Caco-2 (cell line): ENCODE results near the gene AQP6. TPM values are rescaled to one million over a fixed set of nuclear protein-coding genes. Genes with fewer than 3 reads are reported as not detected.

ENCODE experiments used
- Bru-seq: library from RNA; stranded (reverse); fragments of 400-500 nt; gene quantifications from one replicate; lab custom pipeline; 2021; lab: Mats Ljungman, UMichigan
- BruChase-seq, 2 experiments: library from RNA; stranded (reverse); fragments of 400-500 nt; gene quantifications; one replicate each; lab custom pipeline; 2021; lab: Mats Ljungman, UMichigan
- BruUV-seq: library from RNA; stranded (reverse); fragments of 400-500 nt; replicated peaks from 2 replicates; lab custom pipeline; 2021; lab: Mats Ljungman, UMichigan
- CTCF ChIA-PET: fragments of 300-600 bp; sonication (Branson Sonifier 250); formaldehyde crosslinking; loops from one replicate; lab custom pipeline; 2022; ENCODE audit warnings: antibody characterized with exemption; lab: Charles Lee
- POLR2A ChIA-PET: fragments of 300-600 bp; sonication (Branson Sonifier 250); formaldehyde crosslinking; loops from one replicate; lab custom pipeline; 2022; ENCODE audit warnings: antibody characterized with exemption; lab: Charles Lee
- DNase-seq, 2 experiments: peaks; one replicate each; pipeline versions ENCODE4 v3.0.0 to v3.0.0-alpha.2; 2020 to 2022
- H3K27me3 ChIP-seq: replicated peaks from 2 replicates; pipeline ENCODE4 v1.6.0; 2011; ENCODE audit warnings: low read length; ENCODE audit not compliant: control insufficient read depth, insufficient read depth
- H3K36me3 ChIP-seq: 2 replicates; pipeline ENCODE4 v1.5.1; 2011; ENCODE audit warnings: low read length; ENCODE audit not compliant: control insufficient read depth, insufficient read depth
- H3K4me1 ChIP-seq: fragments of 250-450 bp; sonication (Bioruptor Pico); 2 replicates; pipeline ENCODE4 v1.5.1; 2020; ENCODE audit warnings: mild to moderate bottlenecking
- H3K4me3 ChIP-seq: 2 replicates; pipeline ENCODE4 v1.5.1; 2011; ENCODE audit warnings: low read depth, mild to moderate bottlenecking, control low read depth, low read length
- H3K9me3 ChIP-seq: fragments of 250-450 bp; sonication (Bioruptor Pico); 2 replicates; pipeline ENCODE4 v1.5.1; 2020; ENCODE audit warnings: mild to moderate bottlenecking, moderate library complexity
- H3K27ac Mint-ChIP-seq: one replicate; pipeline ENCODE4 v1.8.0; 2022; ENCODE audit warnings: mixed read lengths; ENCODE audit not compliant: unreplicated experiment
- H3K27me3 Mint-ChIP-seq: one replicate; pipeline ENCODE4 v1.8.0; 2022; ENCODE audit warnings: mixed read lengths; ENCODE audit not compliant: insufficient read depth, unreplicated experiment
- H3K36me3 Mint-ChIP-seq: one replicate; pipeline ENCODE4 v1.8.0; 2022; ENCODE audit warnings: mild to moderate bottlenecking, mixed read lengths; ENCODE audit not compliant: insufficient read depth, unreplicated experiment
- H3K4me1 Mint-ChIP-seq: one replicate; pipeline ENCODE4 v1.8.0; 2022; ENCODE audit warnings: low read depth, mixed read lengths; ENCODE audit not compliant: unreplicated experiment
- H3K4me3 Mint-ChIP-seq: one replicate; pipeline ENCODE4 v1.8.0; 2022; ENCODE audit warnings: mild to moderate bottlenecking, moderate library complexity, mixed read lengths; ENCODE audit not compliant: unreplicated experiment
- H3K9me3 Mint-ChIP-seq: one replicate; pipeline ENCODE4 v1.8.0; 2022; ENCODE audit warnings: mixed read lengths; ENCODE audit not compliant: unreplicated experiment
- intact Hi-C: fragments of 100-400 bp; cut with micrococcal nuclease; formaldehyde crosslinking; loops from one replicate; pipeline ENCODE4 v1.10.0; 2022; ENCODE audit not compliant: unreplicated experiment
- long read RNA-seq: library from polyadenylated mRNA; stranded (forward); transcript quantifications from one replicate; pipeline ENCODE4 v2.0.0, GENCODE V29; 2022
- total RNA-seq: library from RNA; stranded (reverse); gene quantifications from 2 replicates; pipeline ENCODE4 v1.2.3, GENCODE V29; 2022
- TF ChIP-seq, protein P1 (sequence below), 2 experiments: fragments of 200-600 bp in 1 of 2; IDR thresholded peaks; 1 replicate in 1 of 2; 2 replicates in 1 of 2; pipeline versions ENCODE4 v1.5.1 to v1.8.0; 2011 to 2022; ENCODE audit warnings: antibody characterized with exemption in 1 of 2, control low read depth in 1 of 2, inconsistent platforms in 1 of 2, low read depth in 1 of 2, low read length in 1 of 2, mild to moderate bottlenecking in 1 of 2, moderate library complexity in 1 of 2; ENCODE audit not compliant: insufficient read depth in 1 of 2, severe bottlenecking in 1 of 2, unreplicated experiment in 1 of 2

AQP6 gene, protein sequence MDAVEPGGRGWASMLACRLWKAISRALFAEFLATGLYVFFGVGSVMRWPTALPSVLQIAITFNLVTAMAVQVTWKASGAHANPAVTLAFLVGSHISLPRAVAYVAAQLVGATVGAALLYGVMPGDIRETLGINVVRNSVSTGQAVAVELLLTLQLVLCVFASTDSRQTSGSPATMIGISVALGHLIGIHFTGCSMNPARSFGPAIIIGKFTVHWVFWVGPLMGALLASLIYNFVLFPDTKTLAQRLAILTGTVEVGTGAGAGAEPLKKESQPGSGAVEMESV
- total RNA-seq (not detected in 2 replicates), Bru-seq, nascent RNA (not detected), BruChase-seq, experiment 1, labeled RNA remaining after a 2-hour chase (not detected), BruChase-seq, experiment 2, labeled RNA remaining after a 6-hour chase (percentile 8 among the genes with signal in this experiment)
- long read RNA-seq: 0 reads

DNA sequence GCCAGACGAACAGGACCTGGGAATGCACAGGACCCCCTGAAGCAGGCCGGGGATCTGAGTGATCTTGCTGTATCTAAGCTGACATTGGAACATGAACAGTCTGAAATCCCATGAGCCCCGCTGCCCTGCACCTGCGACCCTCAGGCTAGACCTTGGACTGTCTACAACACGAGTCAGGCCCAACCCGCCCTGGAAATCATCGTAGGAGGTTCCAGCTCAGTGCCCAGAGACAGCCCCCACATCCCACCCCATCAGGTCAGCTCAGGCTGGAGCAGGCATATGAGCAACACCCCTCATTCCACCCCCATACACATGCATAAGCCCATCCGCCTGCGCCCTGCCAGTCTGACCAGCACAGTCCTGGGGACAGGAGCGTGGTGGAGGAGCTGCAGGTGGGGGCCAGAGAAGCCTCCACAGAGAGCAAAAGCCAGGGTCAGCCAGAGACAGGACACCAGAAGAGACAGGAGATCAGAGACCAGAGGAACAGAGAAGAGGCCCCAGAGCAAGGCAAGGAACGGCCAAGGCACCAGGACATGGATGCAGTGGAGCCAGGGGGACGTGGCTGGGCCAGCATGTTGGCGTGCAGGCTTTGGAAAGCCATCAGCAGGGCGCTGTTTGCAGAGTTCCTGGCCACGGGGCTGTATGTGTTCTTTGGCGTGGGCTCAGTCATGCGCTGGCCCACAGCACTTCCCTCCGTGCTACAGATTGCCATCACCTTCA lies at the start of gene AQP6:
Gene AQP6, plus strand, starts transcription at position 307 of the 720 bp plus-strand sequence. Its CDS starts 227 bp downstream, at position 534.
- no peaks in the 10 kb centered on the region for H3K36me3 Mint-ChIP-seq
- H3K27me3 Mint-ChIP-seq: no peaks in the 10 kb centered on the region
- ChIA-PET CTCF (interaction anchor here (1.0 to 1.9 kb wide), 2 partner anchors 83 to 105 kb away, joined by 3 to 7 read pairs; no protein-coding TSS in a partner anchor), POLR2A (no interaction called here)
- DNase-seq: no peak
- Histone ChIP-seq H3K4me3 (no peak within 1 kb of the TSS), H3K27me3 (no peaks in the 10 kb centered on the region), H3K36me3 (no peaks in the 10 kb centered on the region), H3K4me1 (no peaks in the 10 kb centered on the region; the same call in 1 of the 2 replicates), H3K9me3 (no peaks in the 10 kb centered on the region)
- no TSS peak for BruUV-seq
- no peaks in the 10 kb centered on the region for H3K9me3 Mint-ChIP-seq
- intact Hi-C loops: no loop called here
- H3K4me1 Mint-ChIP-seq: peaks cover 7% of the 10 kb centered on the region
- no peak within 1 kb of the TSS for H3K4me3 Mint-ChIP-seq
- TF ChIP-seq, protein P1, sequence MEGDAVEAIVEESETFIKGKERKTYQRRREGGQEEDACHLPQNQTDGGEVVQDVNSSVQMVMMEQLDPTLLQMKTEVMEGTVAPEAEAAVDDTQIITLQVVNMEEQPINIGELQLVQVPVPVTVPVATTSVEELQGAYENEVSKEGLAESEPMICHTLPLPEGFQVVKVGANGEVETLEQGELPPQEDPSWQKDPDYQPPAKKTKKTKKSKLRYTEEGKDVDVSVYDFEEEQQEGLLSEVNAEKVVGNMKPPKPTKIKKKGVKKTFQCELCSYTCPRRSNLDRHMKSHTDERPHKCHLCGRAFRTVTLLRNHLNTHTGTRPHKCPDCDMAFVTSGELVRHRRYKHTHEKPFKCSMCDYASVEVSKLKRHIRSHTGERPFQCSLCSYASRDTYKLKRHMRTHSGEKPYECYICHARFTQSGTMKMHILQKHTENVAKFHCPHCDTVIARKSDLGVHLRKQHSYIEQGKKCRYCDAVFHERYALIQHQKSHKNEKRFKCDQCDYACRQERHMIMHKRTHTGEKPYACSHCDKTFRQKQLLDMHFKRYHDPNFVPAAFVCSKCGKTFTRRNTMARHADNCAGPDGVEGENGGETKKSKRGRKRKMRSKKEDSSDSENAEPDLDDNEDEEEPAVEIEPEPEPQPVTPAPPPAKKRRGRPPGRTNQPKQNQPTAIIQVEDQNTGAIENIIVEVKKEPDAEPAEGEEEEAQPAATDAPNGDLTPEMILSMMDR (IDR thresholded peaks at IDR 0.05; ENCODE audit: insufficient read depth in 1 of 2, low read depth in 1 of 2, low read length in 1 of 2, severe bottlenecking in 1 of 2, unreplicated experiment in 1 of 2): no peak
- no peak within 1 kb of the TSS for H3K27ac Mint-ChIP-seq

DNA sequence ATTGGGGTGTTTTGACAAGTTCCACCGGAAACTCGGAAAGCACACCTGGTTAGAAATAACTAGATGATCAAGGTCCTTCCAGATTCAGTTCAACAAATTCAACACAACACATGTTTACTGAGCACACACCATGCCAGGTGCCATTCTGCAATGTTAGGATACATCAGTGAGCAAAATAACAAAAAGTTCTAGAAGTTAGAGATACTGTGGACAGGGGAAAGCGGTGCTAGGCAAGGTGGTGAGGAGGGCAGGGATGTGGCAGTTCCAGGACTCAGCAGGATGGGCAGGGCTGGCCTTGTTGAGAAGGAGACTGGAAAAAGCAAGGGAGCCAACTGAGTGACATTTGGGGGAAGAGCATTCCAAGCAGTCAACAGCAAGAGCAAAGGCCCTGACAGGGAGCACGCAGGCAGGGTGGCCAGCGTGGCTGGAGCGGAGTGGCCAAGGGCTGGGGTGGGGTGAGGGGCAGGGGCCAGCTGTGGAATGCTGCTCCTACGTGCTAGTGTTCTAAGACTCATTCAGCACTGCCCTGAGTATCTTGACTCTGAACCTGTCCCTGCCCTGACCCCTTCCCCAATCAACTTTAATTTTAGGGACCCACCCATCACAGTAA lies 49.6 kb upstream of the AQP6 start:
- BruUV-seq: no TSS peak
- TF ChIP-seq, protein P1 (IDR thresholded peaks at IDR 0.05; ENCODE audit: insufficient read depth in 1 of 2, low read depth in 1 of 2, low read length in 1 of 2, severe bottlenecking in 1 of 2, unreplicated experiment in 1 of 2): no peak
- Histone ChIP-seq H3K27me3 (no peaks in the 10 kb centered on the region), H3K36me3 (no peaks in the 10 kb centered on the region), H3K4me1 (no peaks in the 10 kb centered on the region), H3K9me3 (no peaks in the 10 kb centered on the region), H3K4me3 (no peak overlapping the region)
- intact Hi-C loops: no loop called here
- DNase-seq: no peak
- H3K27me3 Mint-ChIP-seq: no peaks in the 10 kb centered on the region
- no peak overlapping the region for H3K27ac Mint-ChIP-seq
- H3K4me1 Mint-ChIP-seq: no peaks in the 10 kb centered on the region
- H3K36me3 Mint-ChIP-seq: no peaks in the 10 kb centered on the region
- no peaks in the 10 kb centered on the region for H3K9me3 Mint-ChIP-seq
- CTCF ChIA-PET: no interaction called here
- POLR2A ChIA-PET: no interaction called here
- no peak overlapping the region for H3K4me3 Mint-ChIP-seq
